IPS DF 19.7 (cell line): ENCODE data around the gene CD274.
"Not testable (repeated sequence)": the region's sequence is repeated elsewhere in the genome, so short reads cannot be mapped to it uniquely, and the experiment has no call there.

Experiments used
- DNase-seq: peaks from one replicate; pipeline ENCODE4 v3.0.0-alpha.2; 2013; ENCODE audit warnings: low read depth, low spot score

CD274 gene

GRCh38 chr9:5466766-5467165, 16.4 kb downstream of the CD274 start:
- no peak for DNase-seq

DNA sequence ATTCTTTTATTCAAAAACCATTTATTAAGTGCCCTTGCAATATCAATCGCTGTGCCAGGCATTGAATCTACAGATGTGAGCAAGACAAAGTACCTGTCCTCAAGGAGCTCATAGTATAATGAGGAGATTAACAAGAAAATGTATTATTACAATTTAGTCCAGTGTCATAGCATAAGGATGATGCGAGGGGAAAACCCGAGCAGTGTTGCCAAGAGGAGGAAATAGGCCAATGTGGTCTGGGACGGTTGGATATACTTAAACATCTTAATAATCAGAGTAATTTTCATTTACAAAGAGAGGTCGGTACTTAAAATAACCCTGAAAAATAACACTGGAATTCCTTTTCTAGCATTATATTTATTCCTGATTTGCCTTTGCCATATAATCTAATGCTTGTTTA, 18.5 kb downstream of the CD274 start:
- no peak for DNase-seq

- no peak for DNase-seq
These were observed 19.8 kb downstream of the CD274 start for GRCh38 chr9:5470122-5470521.

- no peak for DNase-seq
These were observed 20.5 kb downstream of the CD274 start for GRCh38 chr9:5470816-5471215.

DNA sequence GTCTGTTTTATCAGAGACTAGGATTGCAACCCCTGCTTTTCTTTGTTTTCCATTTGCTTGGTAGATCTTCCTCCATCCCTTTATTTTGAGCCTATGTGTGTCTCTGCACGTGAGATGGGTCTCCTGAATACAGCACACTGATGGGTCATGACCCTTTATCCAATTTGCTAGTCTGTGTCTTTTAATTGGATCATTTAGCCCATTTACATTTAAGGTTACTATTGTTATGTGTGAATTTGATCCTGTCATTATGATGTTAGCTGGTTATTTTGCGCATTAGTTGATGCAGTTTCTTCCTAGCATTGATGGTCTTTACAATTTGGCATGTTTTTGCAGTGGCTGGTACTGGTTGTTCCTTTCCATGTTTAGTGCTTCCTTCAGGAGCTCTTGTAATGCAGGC, 25.3 kb downstream of the CD274 start:
- not testable (repeated sequence) for DNase-seq

GRCh38 chr9:5478206-5478605, 27.9 kb downstream of the CD274 start:
- DNase-seq: no peak

DNA sequence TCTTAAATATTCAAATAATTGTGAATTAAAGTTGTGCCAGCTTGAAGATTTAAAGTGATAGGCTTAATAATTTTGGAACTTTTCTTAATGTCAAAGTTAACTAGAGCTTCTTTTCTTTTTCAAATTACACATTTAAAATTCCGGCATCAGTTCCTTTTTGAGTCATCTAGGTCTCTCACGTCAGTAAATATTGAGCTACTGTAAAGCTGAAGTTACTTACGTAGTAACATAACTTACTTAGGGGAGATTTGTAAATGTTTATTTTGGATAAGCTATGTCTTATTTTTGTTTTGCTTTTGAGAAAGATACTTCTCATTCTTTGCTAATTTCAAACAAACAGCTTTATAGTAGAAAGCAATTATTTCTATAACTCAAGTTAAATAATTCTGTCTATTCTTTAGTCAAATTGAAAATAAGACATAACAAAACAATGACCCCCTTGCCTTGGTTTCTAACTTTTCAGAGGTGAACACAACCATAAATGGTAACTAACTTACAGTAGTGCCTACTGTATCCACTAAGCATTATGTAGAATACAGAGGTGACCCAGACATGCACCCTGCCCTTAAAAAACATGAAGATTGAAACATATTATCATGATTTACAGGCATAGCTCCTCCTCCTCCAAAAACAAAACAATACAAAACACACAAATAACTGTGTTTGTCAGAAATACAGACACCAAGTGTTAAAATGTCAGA, 29.8 kb downstream of the CD274 start:
- DNase-seq: no peak

GRCh38 chr9:5480919-5481318, 30.6 kb downstream of the CD274 start:
- no peak for DNase-seq

GRCh38 chr9:5481322-5482040, 31.1 kb downstream of the CD274 start:
- DNase-seq: no peak

- no peak for DNase-seq
These were observed 31.9 kb downstream of the CD274 start for GRCh38 chr9:5482194-5482593.

- DNase-seq: no peak
These were observed 33.0 kb downstream of the CD274 start for GRCh38 chr9:5483306-5483705.

GRCh38 chr9:5485378-5486085, 35.2 kb downstream of the CD274 start:
- no peak for DNase-seq

GRCh38 chr9:5486988-5487387, 36.6 kb downstream of the CD274 start:
- DNase-seq: no peak

DNA sequence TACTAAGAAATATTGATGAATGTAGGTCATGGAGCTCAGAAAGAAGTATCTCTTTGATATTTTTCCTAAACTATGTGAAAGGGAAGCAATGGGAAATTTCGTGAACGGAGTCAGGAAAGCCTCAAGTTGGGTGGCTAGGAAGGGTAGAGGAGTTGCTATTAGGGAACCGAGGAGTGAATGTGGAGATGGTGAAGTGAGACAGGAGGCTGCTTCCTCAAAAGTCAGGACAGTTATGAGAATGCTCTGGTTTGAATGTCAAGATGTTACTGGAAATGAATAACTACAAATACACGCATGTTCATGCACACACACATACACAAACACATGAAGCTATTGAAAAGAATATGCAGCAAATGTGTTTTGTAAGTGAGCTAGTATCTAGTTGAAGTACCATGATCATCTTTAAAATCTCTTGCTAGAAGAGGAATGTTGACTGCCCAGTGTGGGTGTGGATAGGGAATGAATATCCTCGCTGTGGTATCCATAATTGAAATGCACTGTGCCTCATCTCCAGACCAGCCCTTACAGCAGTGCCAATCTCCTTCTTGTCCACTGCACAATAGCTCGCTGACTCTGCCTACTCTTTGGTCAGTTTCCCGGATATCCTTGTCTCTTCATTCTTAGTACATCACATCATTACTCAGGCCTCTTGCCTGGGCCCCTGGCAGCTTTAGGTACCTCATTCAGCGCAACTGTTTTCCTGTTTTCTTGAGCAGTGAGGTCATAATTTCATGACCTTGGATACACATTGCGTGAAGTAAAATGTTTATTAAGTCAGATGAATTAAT, 38.1 kb downstream of the CD274 start:
- DNase-seq: no peak

- DNase-seq: no peak
These were observed 39.5 kb downstream of the CD274 start for GRCh38 chr9:5489630-5490490.

- no peak for DNase-seq
These were observed 42.8 kb downstream of the CD274 start for GRCh38 chr9:5492965-5493678.

- no peak for DNase-seq
These were observed 43.6 kb downstream of the CD274 start for GRCh38 chr9:5493679-5494511.

- not testable (repeated sequence) for DNase-seq
These were observed 44.4 kb downstream of the CD274 start for GRCh38 chr9:5494765-5495164.

- no peak for DNase-seq
These were observed 48.8 kb downstream of the CD274 start for GRCh38 chr9:5499157-5499556.
